ENCODE data around the gene CHST11.

DNA sequence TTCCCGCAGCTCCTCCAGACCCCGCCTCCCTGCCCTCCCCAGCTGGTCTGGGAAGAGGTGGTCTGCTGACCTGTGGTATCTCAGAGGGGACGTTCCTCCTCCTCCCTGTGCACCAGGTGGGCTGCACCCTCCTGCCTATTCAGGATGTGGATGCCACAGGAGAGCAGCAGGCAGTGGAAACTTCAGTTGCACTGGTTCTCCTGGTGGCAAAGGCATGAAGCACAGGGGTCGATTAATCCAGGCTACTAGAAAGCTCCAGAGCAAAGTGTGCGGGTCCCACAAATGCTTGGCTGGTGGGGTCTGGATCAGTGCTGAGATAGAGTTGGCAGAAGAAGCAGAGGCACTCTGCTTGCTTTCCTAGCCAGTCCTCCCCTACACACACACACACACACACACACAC, 304.3 kb downstream of the CHST11 start:
- TF ChIP-seq, protein P1, sequence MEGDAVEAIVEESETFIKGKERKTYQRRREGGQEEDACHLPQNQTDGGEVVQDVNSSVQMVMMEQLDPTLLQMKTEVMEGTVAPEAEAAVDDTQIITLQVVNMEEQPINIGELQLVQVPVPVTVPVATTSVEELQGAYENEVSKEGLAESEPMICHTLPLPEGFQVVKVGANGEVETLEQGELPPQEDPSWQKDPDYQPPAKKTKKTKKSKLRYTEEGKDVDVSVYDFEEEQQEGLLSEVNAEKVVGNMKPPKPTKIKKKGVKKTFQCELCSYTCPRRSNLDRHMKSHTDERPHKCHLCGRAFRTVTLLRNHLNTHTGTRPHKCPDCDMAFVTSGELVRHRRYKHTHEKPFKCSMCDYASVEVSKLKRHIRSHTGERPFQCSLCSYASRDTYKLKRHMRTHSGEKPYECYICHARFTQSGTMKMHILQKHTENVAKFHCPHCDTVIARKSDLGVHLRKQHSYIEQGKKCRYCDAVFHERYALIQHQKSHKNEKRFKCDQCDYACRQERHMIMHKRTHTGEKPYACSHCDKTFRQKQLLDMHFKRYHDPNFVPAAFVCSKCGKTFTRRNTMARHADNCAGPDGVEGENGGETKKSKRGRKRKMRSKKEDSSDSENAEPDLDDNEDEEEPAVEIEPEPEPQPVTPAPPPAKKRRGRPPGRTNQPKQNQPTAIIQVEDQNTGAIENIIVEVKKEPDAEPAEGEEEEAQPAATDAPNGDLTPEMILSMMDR (IDR thresholded peaks at IDR 0.05) = no peak
- TF ChIP-seq POLR2AphosphoS5 (IDR thresholded peaks at IDR 0.05) = no peak

All from esophagus muscularis mucosa (tissue), 3 donors.